ENCODE results near the gene GLS.

GRCh38 chr2:190909680-190910079, 29.1 kb downstream of the GLS start:
- TF ChIP-seq CTCF (IDR thresholded peaks at IDR 0.05) (no peak), POLR2A (IDR thresholded peaks at IDR 0.05) (no peak)

All from thyroid gland (tissue), 4 donors.